HT1080 (cell line): ENCODE measurements around the gene KLHL28. TPM values are rescaled to one million over a fixed set of nuclear protein-coding genes. Genes with fewer than 3 reads are reported as not detected.

Source experiments
- DNase-seq: peaks from one replicate; pipeline ENCODE4 v3.0.0-alpha.2; 2015; ENCODE audit warnings: low read depth
- polyA plus RNA-seq, 2 experiments: library from polyadenylated mRNA; depleted of rRNA; stranded (reverse); fragments of >200 nt; gene quantifications; 2 replicates each; pipeline ENCODE4 v1.2.3, GENCODE V29; 2015
- total RNA-seq: library from RNA; depleted of rRNA; stranded (reverse); fragments of >200 nt; shearing (Covaris generic); gene quantifications from 2 replicates; pipeline ENCODE4 v1.2.3, GENCODE V29; 2014; rRNA removed

Gene KLHL28
- 2.0 and 2.1 TPM in 2 replicates for total RNA-seq
- polyA plus RNA-seq (2015; cell fraction: cytosol; rRNA removed): 2.2 and 2.3 TPM in 2 replicates
- polyA plus RNA-seq (2015; cell fraction: nucleus; rRNA removed): 5.8 and 7.2 TPM in 2 replicates

- peak; percentile 97 for DNase-seq
These were observed at the start of gene KLHL28, which contains the start of gene TOGARAM1 for GRCh38 chr14:44961554-44962333. KLHL28 (minus strand) TSS chr14:44961947; CDS start chr14:44945928, 16,019 bp downstream. TOGARAM1 (plus strand) TSS chr14:44962190; CDS start chr14:44962422, 232 bp downstream.

GRCh38 chr14:45003924-45004323 lies 42.2 kb upstream of the KLHL28 start:
- no peak for DNase-seq

GRCh38 chr14:44995770-44996294 lies 34.1 kb upstream of the KLHL28 start:
- no peak for DNase-seq

- no peak for DNase-seq
These were observed 33.4 kb upstream of the KLHL28 start for GRCh38 chr14:44995196-44995595.

- no peak for DNase-seq
These were observed 28.8 kb upstream of the KLHL28 start for GRCh38 chr14:44990533-44990932.

- no peak for DNase-seq
These were observed 28.0 kb upstream of the KLHL28 start for GRCh38 chr14:44989497-44990440.

- no peak for DNase-seq
These were observed 26.9 kb upstream of the KLHL28 start for GRCh38 chr14:44988694-44989093.

GRCh38 chr14:44982594-44982993 lies 20.8 kb upstream of the KLHL28 start:
- DNase-seq: no peak

- no peak for DNase-seq
These were observed 19.5 kb upstream of the KLHL28 start for GRCh38 chr14:44981198-44981597.

GRCh38 chr14:44979740-44980356 lies 18.1 kb upstream of the KLHL28 start:
- DNase-seq: no peak

- no peak for DNase-seq
These were observed 17.5 kb upstream of the KLHL28 start for GRCh38 chr14:44979273-44979672.

GRCh38 chr14:44971459-44971858 lies 9.7 kb upstream of the KLHL28 start:
- no peak for DNase-seq

GRCh38 chr14:44970907-44971306 lies 9.2 kb upstream of the KLHL28 start:
- DNase-seq: no peak

GRCh38 chr14:44968714-44969113 lies 7.0 kb upstream of the KLHL28 start:
- DNase-seq: no peak

- DNase-seq: no peak
These were observed 5.0 kb upstream of the KLHL28 start for GRCh38 chr14:44966601-44967336.

GRCh38 chr14:44963775-44964380 lies 2.1 kb upstream of the KLHL28 start:
- DNase-seq: peak; percentile 1

GRCh38 chr14:44963044-44963528 lies 1.3 kb upstream of the KLHL28 start:
- DNase-seq: no peak

- no peak for DNase-seq
These were observed 742 bp upstream of the KLHL28 start for GRCh38 chr14:44962334-44963043.

GRCh38 chr14:44961151-44961553 lies 595 bp downstream of the KLHL28 start:
- peak; percentile 1 for DNase-seq
